ENCODE data around the gene NSMF.

GRCh38 chr9:137410891-137411249, 48.3 kb downstream of the NSMF start:
- TF ChIP-seq BRCA1 (IDR thresholded peaks at IDR 0.05; ENCODE audit: low read depth, low read length) = no peak
- no peak for TF ChIP-seq HDAC2 (IDR thresholded peaks at IDR 0.05; ENCODE audit: borderline replicate concordance in 1 of 2, low read depth in 2 of 2, low read length in 2 of 2)
- TF ChIP-seq ATF3 (IDR thresholded peaks at IDR 0.05; ENCODE audit: insufficient read depth, low read depth, low read length) = no peak

Measured in H1 (cell line).